ENCODE results near the gene FADS3.

The FADS3 gene

DNA sequence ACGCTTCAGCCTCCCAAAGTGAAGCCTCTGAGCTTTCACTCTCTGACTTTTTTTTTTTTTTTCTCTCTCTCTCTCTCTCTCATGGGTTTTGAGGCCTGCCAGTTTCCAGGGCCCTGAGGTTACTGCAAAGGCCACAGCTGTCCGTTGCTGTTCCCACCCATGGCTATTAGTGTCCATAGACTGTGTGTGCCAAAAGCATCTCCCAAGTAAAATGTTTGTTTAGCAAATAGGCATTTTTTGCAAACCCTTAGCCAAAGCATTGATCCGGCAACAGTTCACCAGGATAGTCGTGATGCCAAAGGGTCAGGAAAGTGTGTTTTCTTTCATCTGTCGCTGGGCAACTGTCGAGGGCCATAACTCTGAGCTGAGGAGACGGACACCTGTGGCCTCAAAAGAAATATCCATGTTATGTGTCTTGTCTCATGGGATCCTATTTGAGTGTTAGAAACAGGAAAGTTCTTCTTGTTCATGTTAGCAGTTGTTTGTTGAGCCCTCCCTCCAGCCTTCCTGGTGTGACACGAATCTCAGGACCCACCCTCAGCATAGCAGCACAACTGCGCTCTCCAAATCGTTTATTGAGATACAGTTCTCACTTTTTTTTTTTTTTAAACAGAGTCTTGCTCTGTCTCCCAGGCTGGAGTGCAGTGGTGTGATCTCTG, 44.9 kb downstream of the FADS3 start:
- H3K27me3 ChIP-seq (ENCODE audit: control insufficient read depth, insufficient read depth, low read length): no peaks in the 10 kb centered on the region
- no peak for DNase-seq (ENCODE audit: low read depth, low spot score)
- H3K27ac ChIP-seq (ENCODE audit: low read length): no peak overlapping the region
- no CpG with 5 or more reads among the region's 10 CpGs for WGBS (ENCODE audit: insufficient coverage, insufficient read length)
- H3K4me1 ChIP-seq (ENCODE audit: control insufficient read depth, insufficient read depth, low read length): no peaks in the 10 kb centered on the region
- H3K4me3 ChIP-seq (ENCODE audit: low read length): no peak overlapping the region
- no peaks in the 10 kb centered on the region for H3K9me3 ChIP-seq (ENCODE audit: control insufficient read depth, insufficient read depth, low read length)
- peaks cover 55% of the 10 kb centered on the region for H3K36me3 ChIP-seq (ENCODE audit: control insufficient read depth, insufficient read depth, low read length)

DNA sequence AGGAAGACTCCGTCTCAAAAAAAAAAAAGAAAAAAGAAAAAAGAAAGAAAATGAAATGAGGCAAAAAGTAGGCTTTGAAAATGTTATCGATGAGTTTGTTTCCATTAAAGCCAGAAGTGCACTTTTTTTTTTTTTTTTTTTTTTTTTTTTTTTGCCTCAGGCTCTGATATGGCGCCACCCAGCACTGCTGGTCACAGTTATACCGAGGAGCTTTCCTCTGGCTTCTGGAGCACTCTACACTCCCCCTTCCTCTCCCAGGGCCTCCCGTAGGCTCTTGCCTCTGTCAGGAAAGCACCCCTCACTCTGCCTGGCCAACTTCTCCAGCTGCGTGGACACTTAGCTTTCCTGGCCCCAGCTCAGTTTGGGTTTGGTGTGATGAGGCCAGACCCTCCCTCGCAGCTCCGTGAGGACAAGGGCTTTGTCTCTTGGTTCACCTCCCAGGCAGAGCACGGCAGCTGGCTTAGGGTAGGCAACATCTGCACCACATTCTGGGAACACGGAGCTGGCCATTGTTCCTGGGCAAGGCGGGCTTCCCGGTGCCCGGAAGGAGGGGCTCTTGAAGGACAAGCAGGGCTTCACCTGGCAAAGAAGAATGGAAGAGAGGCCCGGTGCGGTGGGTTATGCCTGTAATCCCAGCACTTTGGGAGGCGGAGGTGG, 46.3 kb downstream of the FADS3 start:
- no peak overlapping the region for H3K4me3 ChIP-seq (ENCODE audit: low read length)
- no peaks in the 10 kb centered on the region for H3K27me3 ChIP-seq (ENCODE audit: control insufficient read depth, insufficient read depth, low read length)
- 100% methylated on average over 1 of the region's 16 CpGs for WGBS (ENCODE audit: insufficient coverage, insufficient read length)
- no peak overlapping the region for H3K27ac ChIP-seq (ENCODE audit: low read length)
- H3K36me3 ChIP-seq (ENCODE audit: control insufficient read depth, insufficient read depth, low read length): peaks cover 60% of the 10 kb centered on the region
- DNase-seq (ENCODE audit: low read depth, low spot score): no peak
- H3K9me3 ChIP-seq (ENCODE audit: control insufficient read depth, insufficient read depth, low read length): no peaks in the 10 kb centered on the region
- H3K4me1 ChIP-seq (ENCODE audit: control insufficient read depth, insufficient read depth, low read length): no peaks in the 10 kb centered on the region

- peaks cover 58% of the 10 kb centered on the region for H3K36me3 ChIP-seq (ENCODE audit: control insufficient read depth, insufficient read depth, low read length)
- H3K4me1 ChIP-seq (ENCODE audit: control insufficient read depth, insufficient read depth, low read length): no peaks in the 10 kb centered on the region
- H3K4me3 ChIP-seq (ENCODE audit: low read length): no peak overlapping the region
- no peak for DNase-seq (ENCODE audit: low read depth, low spot score)
- no peak overlapping the region for H3K27ac ChIP-seq (ENCODE audit: low read length)
- WGBS (ENCODE audit: insufficient coverage, insufficient read length): no CpG with 5 or more reads among the region's 7 CpGs
- H3K9me3 ChIP-seq (ENCODE audit: control insufficient read depth, insufficient read depth, low read length): no peaks in the 10 kb centered on the region
- H3K27me3 ChIP-seq (ENCODE audit: control insufficient read depth, insufficient read depth, low read length): no peaks in the 10 kb centered on the region
Measured at GRCh38 chr11:61842528-61842820, 48.9 kb downstream of the FADS3 start.

- no peaks in the 10 kb centered on the region for H3K27me3 ChIP-seq (ENCODE audit: control insufficient read depth, insufficient read depth, low read length)
- no peaks in the 10 kb centered on the region for H3K9me3 ChIP-seq (ENCODE audit: control insufficient read depth, insufficient read depth, low read length)
- WGBS (ENCODE audit: insufficient coverage, insufficient read length): no CpG with 5 or more reads among the region's 12 CpGs
- H3K27ac ChIP-seq (ENCODE audit: low read length): no peak overlapping the region
- no peaks in the 10 kb centered on the region for H3K4me1 ChIP-seq (ENCODE audit: control insufficient read depth, insufficient read depth, low read length)
- H3K4me3 ChIP-seq (ENCODE audit: low read length): no peak overlapping the region
- no peak for DNase-seq (ENCODE audit: low read depth, low spot score)
- peaks cover 55% of the 10 kb centered on the region for H3K36me3 ChIP-seq (ENCODE audit: control insufficient read depth, insufficient read depth, low read length)
Measured at GRCh38 chr11:61841636-61842527, 49.5 kb downstream of the FADS3 start.

DNA sequence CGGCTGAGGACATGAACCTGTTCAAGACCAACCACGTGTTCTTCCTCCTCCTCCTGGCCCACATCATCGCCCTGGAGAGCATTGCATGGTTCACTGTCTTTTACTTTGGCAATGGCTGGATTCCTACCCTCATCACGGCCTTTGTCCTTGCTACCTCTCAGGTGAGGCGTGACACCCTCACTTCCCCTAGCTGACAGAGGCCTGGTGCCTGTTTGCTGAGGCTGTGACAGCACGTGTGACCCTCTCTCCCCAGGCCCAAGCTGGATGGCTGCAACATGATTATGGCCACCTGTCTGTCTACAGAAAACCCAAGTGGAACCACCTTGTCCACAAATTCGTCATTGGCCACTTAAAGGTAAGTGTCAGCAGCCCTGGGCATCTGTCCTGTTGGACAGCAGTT, 51.0 kb downstream of the FADS3 start:
- Histone ChIP-seq H3K27me3 (ENCODE audit: control insufficient read depth, insufficient read depth, low read length) (no peaks in the 10 kb centered on the region), H3K36me3 (ENCODE audit: control insufficient read depth, insufficient read depth, low read length) (peaks cover 50% of the 10 kb centered on the region), H3K4me3 (ENCODE audit: low read length) (no peak overlapping the region), H3K4me1 (ENCODE audit: control insufficient read depth, insufficient read depth, low read length) (no peaks in the 10 kb centered on the region), H3K27ac (ENCODE audit: low read length) (no peak overlapping the region), H3K9me3 (ENCODE audit: control insufficient read depth, insufficient read depth, low read length) (no peaks in the 10 kb centered on the region)
- DNase-seq (ENCODE audit: low read depth, low spot score): no peak
- no CpG with 5 or more reads among the region's 7 CpGs for WGBS (ENCODE audit: insufficient coverage, insufficient read length)

DNA sequence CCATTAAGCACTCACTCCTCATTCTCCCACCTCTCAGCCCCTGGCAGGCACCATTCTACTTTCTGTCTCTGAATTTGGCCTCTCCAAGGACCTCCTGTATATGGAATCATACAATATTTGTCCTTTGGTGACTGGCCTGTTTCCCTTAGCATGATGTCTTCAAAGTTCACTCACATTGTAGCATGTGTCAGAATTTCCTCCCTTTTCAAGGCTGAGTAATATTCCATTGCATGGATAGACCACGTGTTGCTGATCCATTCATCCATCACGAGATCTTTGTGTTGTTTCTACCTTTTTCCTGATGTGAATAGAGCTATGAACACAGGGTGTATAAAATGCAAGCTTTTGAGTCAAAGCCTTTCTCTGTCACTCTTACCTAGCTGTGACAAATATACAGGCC, 51.6 kb downstream of the FADS3 start:
- H3K4me1 ChIP-seq (ENCODE audit: control insufficient read depth, insufficient read depth, low read length): no peaks in the 10 kb centered on the region; the same call in 1 of the 2 replicates
- H3K36me3 ChIP-seq (ENCODE audit: control insufficient read depth, insufficient read depth, low read length): peaks cover 46% of the 10 kb centered on the region
- WGBS (ENCODE audit: insufficient coverage, insufficient read length): no CpG with 5 or more reads among the region's 2 CpGs
- H3K27ac ChIP-seq (ENCODE audit: low read length): no peak overlapping the region
- no peaks in the 10 kb centered on the region for H3K9me3 ChIP-seq (ENCODE audit: control insufficient read depth, insufficient read depth, low read length)
- no peak for DNase-seq (ENCODE audit: low read depth, low spot score)
- no peak overlapping the region for H3K4me3 ChIP-seq (ENCODE audit: low read length)
- no peaks in the 10 kb centered on the region for H3K27me3 ChIP-seq (ENCODE audit: control insufficient read depth, insufficient read depth, low read length)

GRCh38 chr11:61838921-61839320, 52.4 kb downstream of the FADS3 start:
- Histone ChIP-seq H3K27me3 (ENCODE audit: control insufficient read depth, insufficient read depth, low read length) (no peaks in the 10 kb centered on the region), H3K36me3 (ENCODE audit: control insufficient read depth, insufficient read depth, low read length) (peaks cover 46% of the 10 kb centered on the region), H3K9me3 (ENCODE audit: control insufficient read depth, insufficient read depth, low read length) (no peaks in the 10 kb centered on the region), H3K4me1 (ENCODE audit: control insufficient read depth, insufficient read depth, low read length) (peaks cover 5% of the 10 kb centered on the region), H3K4me3 (ENCODE audit: low read length) (no peak overlapping the region), H3K27ac (ENCODE audit: low read length) (no peak overlapping the region)
- no CpG with 5 or more reads among the region's 10 CpGs for WGBS (ENCODE audit: insufficient coverage, insufficient read length)
- DNase-seq (ENCODE audit: low read depth, low spot score): no peak

DNA sequence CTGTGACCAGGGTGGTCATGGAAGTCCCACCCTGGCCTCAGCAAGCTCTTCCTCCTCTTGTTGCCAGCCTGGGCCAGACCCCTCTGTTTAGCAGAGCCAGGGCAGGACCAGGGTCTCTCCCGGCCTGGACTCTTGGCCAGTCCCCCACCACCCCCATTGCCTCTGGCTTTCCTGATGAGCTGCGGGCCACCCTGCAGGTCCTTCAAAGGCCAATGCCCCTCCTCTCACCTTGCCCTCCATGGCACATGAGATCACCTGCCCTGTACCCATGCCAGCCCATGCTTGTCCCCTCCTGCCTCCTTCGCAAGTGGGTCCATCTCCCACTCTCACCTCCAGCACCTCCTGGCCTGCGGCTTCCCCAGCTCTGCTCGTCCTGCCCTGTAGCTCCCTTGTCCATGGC, 52.8 kb downstream of the FADS3 start:
- H3K4me3 ChIP-seq (ENCODE audit: low read length): no peak overlapping the region
- DNase-seq (ENCODE audit: low read depth, low spot score): no peak
- H3K27ac ChIP-seq (ENCODE audit: low read length): no peak overlapping the region
- no peaks in the 10 kb centered on the region for H3K9me3 ChIP-seq (ENCODE audit: control insufficient read depth, insufficient read depth, low read length)
- H3K36me3 ChIP-seq (ENCODE audit: control insufficient read depth, insufficient read depth, low read length): peaks cover 50% of the 10 kb centered on the region
- H3K4me1 ChIP-seq (ENCODE audit: control insufficient read depth, insufficient read depth, low read length): peaks cover 8% of the 10 kb centered on the region
- no CpG with 5 or more reads among the region's 5 CpGs for whole genome bisulfite sequencing (ENCODE audit: insufficient coverage, insufficient read length)
- H3K27me3 ChIP-seq (ENCODE audit: control insufficient read depth, insufficient read depth, low read length): no peaks in the 10 kb centered on the region

GRCh38 chr11:61837411-61838005, 53.8 kb downstream of the FADS3 start:
- Histone ChIP-seq H3K9me3 (ENCODE audit: control insufficient read depth, insufficient read depth, low read length) (no peaks in the 10 kb centered on the region), H3K27ac (ENCODE audit: low read length) (no peak overlapping the region), H3K4me3 (ENCODE audit: low read length) (no peak overlapping the region), H3K27me3 (ENCODE audit: control insufficient read depth, insufficient read depth, low read length) (no peaks in the 10 kb centered on the region), H3K36me3 (ENCODE audit: control insufficient read depth, insufficient read depth, low read length) (peaks cover 41% of the 10 kb centered on the region), H3K4me1 (ENCODE audit: control insufficient read depth, insufficient read depth, low read length) (peaks cover 13% of the 10 kb centered on the region)
- WGBS (ENCODE audit: insufficient coverage, insufficient read length): no CpG with 5 or more reads among the region's 15 CpGs
- DNase-seq (ENCODE audit: low read depth, low spot score): no peak

DNA sequence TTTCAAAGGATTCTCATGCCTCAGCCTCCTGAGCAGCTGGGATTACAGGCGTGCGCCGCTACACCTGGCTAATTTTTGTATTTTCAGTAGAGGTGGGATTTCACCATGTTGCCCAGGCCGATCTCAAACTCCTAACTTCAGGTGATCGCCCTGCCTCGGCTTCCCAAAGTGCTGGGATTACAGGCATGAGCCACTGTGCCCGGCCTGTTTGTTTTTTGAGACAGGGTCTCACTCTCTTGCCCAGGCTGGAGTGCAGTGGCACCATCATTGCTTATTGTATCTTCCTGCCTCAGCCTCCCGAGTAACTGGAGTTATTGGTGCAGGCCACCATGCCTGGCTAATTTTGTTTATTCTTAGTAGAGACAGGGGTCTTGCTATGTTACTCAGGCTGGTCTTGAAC, 55.2 kb downstream of the FADS3 start:
- peaks cover 13% of the 10 kb centered on the region for H3K4me1 ChIP-seq (ENCODE audit: control insufficient read depth, insufficient read depth, low read length)
- WGBS (ENCODE audit: insufficient coverage, insufficient read length): no CpG with 5 or more reads among the region's 8 CpGs
- no peak overlapping the region for H3K27ac ChIP-seq (ENCODE audit: low read length)
- H3K9me3 ChIP-seq (ENCODE audit: control insufficient read depth, insufficient read depth, low read length): no peaks in the 10 kb centered on the region
- no peak overlapping the region for H3K4me3 ChIP-seq (ENCODE audit: low read length)
- peaks cover 33% of the 10 kb centered on the region for H3K36me3 ChIP-seq (ENCODE audit: control insufficient read depth, insufficient read depth, low read length)
- H3K27me3 ChIP-seq (ENCODE audit: control insufficient read depth, insufficient read depth, low read length): no peaks in the 10 kb centered on the region
- DNase-seq (ENCODE audit: low read depth, low spot score): no peak

Data from iPS DF 6.9 (cell line).